Left cardiac atrium (tissue), 2 donors: ENCODE results near the gene TAC1. TPM values are rescaled to one million over a fixed set of nuclear protein-coding genes. Genes with fewer than 3 reads are reported as not detected.

Experiments used
- total RNA-seq, 2 donors: library from RNA; stranded (reverse); fragmentation: NEBNext Ultra II Directional; extraction: Animal tissue kit (Norgen Biotek cat#: 25700); gene quantifications; one replicate each; pipeline ENCODE4 v1.2.1, GENCODE V29; 2021
- donor health status: DM: no; HTN: yes; CAD: no; lungs with severe emphysema.
- donor health status: DM: yes; HTN: yes; CAD: no.

Gene TAC1
- total RNA-seq, 2 donors from 2014 or later, result not detected

Other genes with a start within 250 kb of the TAC1 start
- gene ASNS, start 140.3 kb downstream of the TAC1 start, total RNA-seq, result 10 to 100 TPM; 10.1 to 17.9 TPM